Forelimb muscle (tissue), 1 donor: ENCODE data around the gene PCA3. TPM values are rescaled to one million over a fixed set of nuclear protein-coding genes. Genes with fewer than 3 reads are reported as not detected.

Experiments used
- DNase-seq: peaks from one replicate; pipeline ENCODE4 v3.0.0-alpha.2; 2013; ENCODE audit warnings: low read depth
- polyA plus RNA-seq: library from polyadenylated mRNA; unstranded; fragments of 120-200 nt; gene quantifications from one replicate; pipeline ENCODE4 v1.2.1, GENCODE V29; 2013; ENCODE audit not compliant: insufficient read length

The PCA3 gene
- polyA plus RNA-seq, 1 donor: 1.0 TPM

DNA sequence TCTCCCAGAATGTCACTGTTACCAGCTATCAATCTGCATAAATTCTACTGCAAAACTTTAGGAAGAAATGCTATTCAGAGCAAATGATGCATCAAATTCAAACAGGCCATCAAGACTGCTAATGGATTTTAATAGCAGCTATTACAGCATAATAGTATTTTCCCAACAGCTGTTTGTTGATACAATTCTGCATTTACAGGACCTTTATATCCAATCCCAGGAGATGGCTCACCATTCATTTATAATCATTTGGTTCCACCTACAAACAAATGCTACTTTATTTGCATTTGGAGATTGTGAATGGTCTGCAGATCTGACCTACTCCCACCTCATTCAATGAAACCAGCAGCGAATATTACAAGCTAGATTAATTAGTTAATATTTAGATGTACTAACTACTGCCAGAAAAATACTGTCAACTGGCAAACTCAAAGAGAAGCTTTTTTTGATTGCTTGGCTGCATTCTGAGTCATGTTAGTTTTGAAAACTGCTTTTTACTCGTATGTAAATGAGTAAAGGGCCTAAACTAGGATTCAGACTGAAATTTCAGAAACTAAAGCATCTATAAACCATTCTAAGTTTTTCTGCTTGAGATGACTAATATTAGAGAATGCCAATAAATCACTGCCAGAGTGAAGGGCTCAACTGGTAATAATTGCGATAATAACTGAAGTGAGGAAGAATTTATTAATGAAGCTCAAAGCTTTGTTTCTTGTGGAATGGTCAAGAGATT lies 7.1 kb upstream of the PCA3 start:
- no peak for DNase-seq

DNA sequence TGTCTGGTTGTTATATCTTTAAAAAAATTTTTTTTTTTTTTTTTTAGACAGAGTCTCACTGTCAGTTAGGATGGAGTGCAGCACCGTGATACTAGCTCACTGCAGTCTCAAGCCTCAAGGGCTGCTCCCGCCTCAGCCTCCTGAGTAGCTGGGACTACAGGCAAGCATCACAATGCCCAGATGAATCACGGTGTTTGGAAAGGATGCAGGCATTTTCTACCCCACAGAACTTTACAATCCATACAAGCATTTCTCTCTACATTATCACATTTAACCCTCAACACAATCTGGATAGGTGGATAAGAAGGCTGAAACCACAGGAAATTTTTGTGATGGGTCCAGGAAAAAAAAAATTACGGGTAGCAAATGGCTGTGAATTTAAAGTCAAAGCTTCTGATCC lies 5.8 kb upstream of the PCA3 start:
- no peak for DNase-seq

DNA sequence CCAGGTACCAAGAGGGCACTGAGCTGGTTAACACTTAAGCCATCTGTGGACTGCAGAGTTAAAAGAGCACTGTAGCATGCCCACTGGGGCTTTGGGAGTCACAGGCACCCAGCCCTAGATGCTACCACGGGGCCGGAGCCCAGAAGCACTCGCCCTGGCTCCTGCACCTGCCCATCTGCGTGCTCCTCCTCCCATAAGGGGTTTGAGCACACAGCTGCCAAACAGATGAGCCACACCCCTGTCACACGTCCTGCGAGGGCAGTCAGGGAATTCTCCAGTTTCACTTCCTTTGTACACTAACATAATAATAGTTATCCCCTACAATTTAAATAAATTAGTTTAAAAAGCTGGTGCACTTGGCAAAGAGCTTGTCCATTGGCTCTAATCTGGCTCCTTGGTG lies 4.5 kb upstream of the PCA3 start:
- no peak for DNase-seq

DNA sequence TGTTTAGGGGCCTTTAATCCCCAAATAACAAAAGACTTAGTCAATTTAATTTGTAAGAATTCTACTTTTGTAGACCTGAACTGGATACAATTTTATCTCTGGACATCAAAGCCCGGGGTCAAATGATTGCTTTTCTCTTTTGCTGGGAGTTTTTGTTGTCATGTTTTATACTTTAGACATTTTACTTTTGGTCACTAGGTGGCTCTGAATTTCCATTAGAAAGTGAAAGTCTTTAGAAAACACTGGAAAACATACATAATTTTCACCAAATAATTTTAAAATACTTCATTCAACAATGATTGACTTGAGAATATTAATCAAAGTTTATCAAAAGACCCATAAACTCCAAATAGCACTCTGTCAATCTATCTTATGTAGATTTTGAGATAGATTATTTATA lies 2.8 kb upstream of the PCA3 start:
- DNase-seq: no peak

DNA sequence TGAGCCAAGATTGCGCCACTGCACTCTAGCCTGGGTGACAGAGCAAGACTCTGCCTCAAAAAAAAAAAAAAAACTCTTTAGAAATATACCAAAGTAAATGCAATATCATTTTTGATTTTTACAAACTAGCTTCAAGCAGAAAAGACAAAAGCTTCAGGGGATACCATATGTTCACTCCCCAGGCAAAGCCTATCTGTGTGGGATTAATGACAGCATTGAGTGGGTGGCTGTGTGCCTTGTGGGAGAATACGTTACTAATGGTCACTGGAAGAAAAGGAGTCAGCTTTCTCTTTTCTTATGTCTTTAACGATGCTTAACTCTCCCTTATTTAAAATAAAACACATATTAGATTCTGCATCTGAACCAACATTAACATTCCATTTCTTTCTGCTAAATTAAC lies 1.9 kb downstream of the PCA3 start:
- DNase-seq: no peak

DNA sequence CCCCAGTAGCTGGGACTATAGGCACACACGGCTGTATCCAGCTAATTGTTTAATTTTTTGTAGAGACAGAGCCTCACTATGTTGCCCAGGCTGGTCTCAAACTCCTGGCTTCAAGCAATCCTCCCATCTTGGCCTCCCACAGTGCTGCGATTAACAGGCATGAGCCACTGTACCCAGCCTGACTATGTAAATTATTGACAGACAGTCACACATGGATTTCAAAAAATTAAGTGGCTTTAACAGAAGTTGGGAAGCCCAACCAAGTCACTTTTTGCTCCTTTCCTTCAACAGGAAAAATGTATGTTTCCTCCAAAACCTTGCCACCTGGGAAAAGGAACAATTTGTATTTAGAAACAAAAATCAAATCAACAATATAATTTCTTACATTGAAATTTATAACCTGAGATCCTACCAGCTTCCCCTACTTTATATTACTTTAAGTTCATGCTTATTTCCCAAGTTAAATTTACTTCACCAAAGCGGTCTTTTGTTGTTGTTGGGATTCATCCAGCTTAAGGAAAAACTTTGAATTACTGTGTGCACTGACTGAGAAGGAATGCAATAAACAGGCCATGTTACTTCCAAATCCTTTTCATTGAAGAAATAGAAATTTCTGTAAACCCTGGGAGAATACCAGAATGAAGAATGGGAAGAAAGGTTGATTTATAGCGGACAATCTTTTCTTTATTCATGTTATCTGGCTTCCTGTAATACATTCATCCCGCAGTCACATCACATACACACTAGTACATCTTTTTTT lies 8.6 kb downstream of the PCA3 start:
- DNase-seq: no peak

DNA sequence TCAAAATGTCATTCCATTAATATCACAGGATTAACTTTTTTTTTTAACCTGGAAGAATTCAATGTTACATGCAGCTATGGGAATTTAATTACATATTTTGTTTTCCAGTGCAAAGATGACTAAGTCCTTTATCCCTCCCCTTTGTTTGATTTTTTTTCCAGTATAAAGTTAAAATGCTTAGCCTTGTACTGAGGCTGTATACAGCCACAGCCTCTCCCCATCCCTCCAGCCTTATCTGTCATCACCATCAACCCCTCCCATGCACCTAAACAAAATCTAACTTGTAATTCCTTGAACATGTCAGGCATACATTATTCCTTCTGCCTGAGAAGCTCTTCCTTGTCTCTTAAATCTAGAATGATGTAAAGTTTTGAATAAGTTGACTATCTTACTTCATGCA lies 20.6 kb downstream of the PCA3 start:
- DNase-seq: no peak

DNA sequence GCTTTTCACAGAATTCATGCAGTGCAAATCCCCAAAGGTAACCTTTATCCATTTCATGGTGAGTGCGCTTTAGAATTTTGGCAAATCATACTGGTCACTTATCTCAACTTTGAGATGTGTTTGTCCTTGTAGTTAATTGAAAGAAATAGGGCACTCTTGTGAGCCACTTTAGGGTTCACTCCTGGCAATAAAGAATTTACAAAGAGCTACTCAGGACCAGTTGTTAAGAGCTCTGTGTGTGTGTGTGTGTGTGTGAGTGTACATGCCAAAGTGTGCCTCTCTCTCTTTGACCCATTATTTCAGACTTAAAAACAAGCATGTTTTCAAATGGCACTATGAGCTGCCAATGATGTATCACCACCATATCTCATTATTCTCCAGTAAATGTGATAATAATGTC lies 21.3 kb downstream of the PCA3 start:
- no peak for DNase-seq

DNA sequence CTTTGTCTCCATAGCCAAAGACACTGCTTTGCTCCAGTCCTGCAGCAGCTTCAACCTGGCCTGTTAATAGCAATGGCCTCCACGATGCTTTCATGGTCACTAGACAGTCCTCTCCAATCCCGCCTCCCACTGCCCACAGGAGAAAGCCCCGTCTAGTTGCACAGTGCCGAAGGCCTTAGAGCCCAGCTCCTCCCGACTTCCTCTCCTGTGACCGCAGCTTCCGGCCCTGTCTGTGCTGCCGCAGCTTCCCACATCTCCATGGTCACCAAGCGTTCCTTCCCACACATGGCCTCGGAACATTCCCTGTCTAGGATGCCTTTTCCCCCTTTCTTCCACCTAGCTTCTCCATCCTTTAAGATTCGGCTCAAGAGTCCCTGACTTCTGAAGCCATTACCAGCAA lies 23.4 kb downstream of the PCA3 start:
- DNase-seq: no peak

DNA sequence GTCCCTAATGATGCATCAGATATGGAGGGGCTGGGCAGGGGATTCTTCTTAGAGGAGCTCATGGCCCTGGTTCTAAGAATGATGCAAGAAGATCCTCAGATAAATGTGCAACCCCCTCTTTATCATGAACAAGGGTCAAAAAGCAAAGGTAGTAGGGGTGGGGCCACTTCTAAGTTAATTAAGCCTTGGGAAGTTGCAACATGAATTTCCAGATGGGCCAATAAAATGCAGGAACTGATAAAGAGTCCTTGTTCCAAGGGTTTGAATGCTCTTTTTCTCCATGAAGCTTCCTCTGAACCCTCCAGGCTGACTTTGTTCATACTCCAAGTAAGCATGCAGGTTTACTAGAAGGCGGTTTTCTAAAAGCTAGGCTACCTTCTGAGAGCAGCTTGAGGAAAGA lies 25.6 kb downstream of the PCA3 start:
- no peak for DNase-seq

DNA sequence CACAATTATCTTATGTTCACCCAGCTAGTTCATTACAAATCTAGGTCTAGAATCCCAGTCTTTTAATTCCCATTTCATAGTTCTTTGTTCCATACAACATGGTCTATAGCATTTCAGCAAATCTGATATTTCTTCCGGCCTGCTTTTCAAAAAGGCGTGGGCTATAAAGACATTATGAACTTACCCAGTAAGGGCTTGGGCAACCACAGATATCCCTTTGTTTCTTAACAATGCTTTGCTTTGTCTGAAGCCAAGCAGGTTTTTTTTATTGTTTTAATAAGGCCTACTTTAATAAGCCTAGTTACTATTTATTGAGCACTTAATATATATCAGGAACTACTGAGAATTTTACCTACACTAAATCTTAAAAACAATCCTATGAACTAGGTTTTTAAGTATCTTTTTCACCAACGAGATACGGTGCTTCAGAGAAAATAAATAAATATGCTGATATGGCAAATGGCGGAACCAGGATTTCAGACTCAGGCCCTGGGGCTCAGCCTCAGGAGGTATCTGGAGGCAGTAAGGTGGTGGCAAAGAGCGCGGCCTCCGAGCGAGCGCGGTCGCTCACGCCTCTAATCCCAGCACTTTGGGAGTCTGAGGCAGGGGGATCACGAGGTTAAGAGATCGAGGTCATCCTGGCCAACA lies 29.7 kb downstream of the PCA3 start:
- DNase-seq: no peak

DNA sequence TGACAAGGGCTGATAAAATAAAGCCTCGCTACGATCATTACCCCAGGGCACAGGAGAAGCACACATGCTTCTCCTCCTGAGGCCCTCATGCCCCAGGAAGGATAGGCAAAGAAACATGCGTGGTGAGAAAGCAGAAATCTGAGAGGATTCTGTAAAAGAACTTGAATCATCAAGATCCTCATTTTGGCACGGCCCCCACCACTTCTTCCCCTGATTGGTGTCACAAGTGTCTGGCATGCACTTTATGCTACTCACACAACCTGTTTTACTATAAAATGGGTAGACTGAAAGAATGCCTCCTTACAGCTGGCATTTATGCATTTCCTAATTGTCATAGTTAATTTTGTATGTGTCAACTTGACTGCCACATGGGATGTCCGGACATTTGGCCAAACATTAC lies 32.1 kb downstream of the PCA3 start:
- DNase-seq: no peak

DNA sequence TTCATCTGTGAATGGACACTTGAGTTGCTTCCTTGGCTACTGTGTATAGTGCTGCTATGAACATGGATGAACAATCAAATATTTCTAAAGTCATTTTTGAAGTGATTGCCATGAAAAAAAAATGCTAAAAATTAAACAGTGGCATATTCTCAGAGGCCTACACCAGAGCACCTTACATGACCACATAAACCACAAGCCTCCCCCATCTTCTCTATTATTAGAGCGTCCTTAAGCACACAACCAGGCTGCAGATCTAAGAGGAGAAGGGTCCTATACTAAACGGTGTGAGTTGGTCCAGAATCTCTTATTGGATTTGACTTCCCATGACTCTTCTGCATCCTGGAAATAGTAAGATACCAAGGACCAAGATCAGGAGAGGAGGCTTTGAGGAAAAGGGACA lies 34.3 kb downstream of the PCA3 start:
- DNase-seq: no peak

DNA sequence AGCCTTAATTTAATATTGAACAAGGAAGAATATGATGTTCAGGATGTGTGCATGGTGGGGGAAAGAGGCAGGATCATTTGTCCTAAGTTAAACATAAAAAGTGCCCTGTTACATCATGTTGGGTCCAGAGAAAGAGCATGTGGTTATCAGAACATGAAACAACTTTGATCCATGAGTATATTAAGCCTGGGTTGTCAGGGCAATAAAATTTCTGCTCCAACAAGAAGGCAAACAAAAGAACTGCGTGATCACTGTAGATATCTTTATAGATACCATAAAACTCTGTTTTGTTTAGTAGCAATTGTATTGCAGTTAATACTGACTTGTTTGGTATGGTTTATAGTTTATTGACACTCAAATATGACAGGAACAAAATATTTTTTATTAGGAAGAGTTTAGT lies 35.2 kb downstream of the PCA3 start:
- no peak for DNase-seq

DNA sequence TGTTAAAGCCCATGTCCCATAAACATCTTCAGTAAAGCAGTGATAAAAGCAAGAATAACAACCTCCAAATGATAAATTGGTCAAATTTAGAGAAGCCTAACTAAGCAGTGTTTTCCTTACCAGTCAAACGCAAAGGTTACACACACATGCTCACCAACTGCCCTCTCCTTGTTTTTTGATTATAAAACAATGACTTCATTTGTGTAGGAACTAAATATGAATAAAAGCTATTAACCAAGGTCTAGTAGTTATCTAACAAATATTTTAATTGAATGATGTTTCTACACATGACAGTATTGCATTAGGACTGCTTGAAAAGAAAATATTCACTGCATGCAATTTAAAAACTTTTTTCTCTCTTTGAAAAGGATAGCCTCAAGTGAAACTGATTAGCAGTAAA lies 36.7 kb downstream of the PCA3 start:
- DNase-seq: no peak

DNA sequence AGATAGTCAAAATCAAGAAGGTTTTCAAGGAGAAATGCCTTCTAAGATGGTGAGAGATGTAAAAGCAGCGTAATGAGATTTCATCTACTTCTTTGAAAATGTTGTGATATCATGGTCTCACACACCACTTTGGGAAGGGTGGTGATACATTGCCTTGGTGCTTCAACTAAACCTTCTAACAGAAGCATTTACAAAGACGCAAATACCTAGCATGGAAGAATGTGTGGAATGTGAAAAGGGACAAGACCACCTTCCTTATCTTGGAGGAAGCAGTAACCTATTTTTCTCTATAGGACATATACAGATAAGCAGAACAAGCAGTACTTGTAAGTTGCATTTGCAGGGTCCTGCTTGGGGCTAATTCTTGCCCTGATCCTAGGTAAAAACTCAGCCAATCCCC lies 38.8 kb downstream of the PCA3 start:
- DNase-seq: no peak

DNA sequence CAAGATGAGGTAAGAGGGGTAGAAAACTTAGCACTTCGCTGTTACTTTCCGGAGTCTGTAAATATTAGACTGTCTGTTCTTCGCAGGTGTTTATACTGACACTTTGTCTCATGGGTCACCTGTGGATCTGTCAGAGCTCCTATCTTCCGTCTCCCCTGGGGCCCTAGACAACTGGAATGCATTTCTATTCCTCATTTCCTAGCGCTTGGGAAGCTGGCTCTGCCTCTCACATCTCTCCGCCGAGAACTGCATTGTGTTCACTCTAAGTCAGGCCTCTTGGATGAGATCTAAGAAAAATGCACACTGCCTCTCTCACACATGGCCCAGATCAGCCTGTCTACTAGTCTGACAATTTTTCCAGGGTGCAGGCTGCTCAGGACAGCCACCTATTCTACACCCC lies 39.5 kb downstream of the PCA3 start:
- no peak for DNase-seq

DNA sequence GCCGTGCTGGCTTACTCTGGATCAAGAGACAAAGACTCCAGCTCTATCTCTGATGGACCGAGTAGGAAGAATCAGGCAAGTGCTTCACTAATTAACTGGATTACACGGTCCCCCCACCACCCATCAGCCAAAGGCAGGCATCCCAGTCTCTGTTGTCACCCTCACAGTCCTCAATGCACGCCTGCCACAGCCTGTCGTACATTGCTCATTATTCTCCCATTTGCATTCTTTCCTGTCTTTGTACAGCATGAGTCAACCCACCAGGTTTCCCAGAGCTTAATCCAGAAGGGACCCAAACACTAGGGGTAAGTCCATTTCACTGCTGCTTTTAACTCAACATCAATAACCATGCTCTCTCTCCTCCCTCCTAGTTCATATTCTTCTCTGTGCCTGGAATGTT lies 44.4 kb downstream of the PCA3 start:
- DNase-seq: no peak

DNA sequence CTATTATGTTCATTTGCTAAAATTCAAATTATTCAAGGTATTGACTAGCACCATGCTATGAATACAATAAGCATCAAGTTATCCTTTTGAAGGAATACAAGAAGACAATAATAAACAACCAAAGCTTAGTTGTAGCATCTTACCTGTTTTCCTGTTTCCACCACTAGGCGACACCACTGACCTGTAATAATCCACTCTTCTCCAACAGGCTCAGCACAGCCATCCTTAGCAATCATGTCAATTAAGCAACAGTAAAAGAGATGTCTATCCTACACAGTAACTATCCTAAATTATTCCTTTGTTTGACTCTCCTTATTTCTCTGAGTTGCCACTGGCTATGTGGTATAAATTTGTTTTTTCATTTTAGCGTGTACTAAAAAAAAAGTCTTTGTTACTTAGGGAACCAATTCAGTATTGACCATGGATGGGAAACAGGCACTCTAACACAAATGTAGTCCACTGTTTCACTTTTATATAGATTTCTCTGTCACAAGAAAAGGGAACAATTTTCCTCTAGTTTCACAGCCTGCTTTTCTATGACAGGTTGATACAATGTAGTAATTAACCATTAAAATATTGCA lies 46.2 kb downstream of the PCA3 start:
- DNase-seq: peak; percentile 13

DNA sequence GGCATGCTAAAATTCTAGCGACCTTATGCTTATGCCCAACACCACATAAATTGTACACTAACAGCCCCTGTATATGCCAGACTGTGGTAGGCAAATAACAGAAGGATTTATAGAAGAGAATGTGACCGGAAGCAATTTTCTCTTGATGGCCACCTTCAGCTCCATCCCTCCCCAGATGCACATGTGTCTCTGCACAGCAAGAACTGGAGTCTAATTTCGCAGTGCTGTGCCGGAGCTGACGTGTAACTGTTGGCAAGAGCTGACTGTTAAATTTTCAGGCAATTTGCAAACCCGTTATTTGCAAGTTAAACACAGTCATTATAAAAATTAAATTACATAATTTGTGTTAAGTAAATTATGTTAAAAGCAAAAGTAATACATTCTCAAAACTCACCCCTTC lies 48.4 kb downstream of the PCA3 start:
- DNase-seq: no peak

DNA sequence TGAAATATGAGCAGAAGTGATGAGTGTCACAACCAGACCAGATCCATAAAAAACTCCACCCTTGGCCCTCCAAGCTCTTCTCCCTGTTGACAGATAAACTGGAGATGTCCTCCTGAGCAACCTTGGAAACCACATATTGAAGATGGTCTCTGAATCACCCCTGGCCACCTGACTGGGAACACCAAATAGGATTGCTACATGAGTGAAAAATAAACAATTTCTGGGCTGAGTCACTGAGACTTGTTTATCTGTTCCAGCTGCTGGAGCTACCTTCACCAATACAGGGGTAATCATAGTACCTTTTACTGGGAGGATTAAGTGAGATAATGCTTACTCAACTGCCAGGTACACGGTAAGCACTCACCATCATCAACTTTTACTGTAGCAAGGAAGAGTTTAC lies 53.3 kb downstream of the PCA3 start:
- DNase-seq: no peak

DNA sequence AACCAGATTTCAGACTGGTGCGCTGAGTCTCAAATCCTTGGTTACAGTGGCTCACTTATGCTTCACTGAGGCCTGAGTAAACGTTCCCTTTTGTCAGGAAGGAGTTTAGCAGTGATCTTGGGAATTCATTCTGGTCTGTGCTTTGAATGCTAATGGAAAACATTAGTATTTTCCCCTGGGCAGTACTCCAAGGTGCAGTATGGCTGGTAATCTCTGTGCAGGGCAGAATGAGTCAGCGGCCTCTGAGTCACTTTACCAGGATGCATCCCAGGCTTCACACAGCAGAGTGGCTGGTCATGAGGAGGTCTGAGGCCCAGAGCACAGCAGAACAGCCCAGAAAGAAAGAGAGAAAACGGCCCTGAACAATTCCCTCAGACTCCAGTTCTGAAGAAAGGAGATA lies 54.0 kb downstream of the PCA3 start:
- DNase-seq: no peak

DNA sequence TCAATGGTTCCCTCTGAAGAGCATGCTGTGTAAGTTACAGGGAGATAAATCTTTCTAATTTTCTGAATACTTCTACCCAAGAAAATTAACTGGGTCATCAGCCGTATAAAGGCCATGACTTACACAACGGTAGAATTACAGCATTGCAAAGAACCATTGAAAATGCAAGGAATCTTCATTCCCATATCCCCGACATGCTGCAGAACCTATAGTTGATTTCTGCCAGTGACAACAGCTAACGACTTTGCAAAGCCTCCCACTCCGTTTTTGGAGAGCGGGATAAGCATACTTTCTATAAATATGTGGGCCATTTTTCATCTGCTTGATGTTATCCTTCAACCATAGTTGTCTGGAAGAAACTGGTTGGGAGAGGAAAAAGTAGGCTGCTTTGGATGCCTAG lies 56.2 kb downstream of the PCA3 start:
- DNase-seq: no peak
